Measurements from ENCODE around the gene MCM9.

DNA sequence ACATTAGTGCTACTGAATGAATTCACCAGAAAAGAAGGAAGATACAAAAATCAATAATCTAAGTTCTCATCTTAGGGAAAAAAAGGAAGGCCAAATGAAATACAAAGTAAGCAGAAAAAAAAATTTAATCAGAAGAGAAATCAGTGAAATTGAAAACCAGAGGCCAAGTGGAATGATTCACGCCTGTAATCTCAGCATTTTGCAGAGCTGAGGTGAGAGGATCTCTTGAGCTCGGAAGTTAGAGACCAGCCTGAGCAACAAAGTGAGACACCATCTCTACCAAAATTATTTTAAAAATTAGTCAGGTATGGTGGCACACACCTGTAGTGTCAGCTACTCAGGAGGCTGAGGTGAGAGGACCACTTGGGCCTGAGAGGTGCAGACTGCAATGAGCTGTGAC, 62.2 kb downstream of the MCM9 start:
- TF ChIP-seq, protein P1, sequence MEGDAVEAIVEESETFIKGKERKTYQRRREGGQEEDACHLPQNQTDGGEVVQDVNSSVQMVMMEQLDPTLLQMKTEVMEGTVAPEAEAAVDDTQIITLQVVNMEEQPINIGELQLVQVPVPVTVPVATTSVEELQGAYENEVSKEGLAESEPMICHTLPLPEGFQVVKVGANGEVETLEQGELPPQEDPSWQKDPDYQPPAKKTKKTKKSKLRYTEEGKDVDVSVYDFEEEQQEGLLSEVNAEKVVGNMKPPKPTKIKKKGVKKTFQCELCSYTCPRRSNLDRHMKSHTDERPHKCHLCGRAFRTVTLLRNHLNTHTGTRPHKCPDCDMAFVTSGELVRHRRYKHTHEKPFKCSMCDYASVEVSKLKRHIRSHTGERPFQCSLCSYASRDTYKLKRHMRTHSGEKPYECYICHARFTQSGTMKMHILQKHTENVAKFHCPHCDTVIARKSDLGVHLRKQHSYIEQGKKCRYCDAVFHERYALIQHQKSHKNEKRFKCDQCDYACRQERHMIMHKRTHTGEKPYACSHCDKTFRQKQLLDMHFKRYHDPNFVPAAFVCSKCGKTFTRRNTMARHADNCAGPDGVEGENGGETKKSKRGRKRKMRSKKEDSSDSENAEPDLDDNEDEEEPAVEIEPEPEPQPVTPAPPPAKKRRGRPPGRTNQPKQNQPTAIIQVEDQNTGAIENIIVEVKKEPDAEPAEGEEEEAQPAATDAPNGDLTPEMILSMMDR (IDR thresholded peaks at IDR 0.05), result no peak
- TF ChIP-seq CBFB (CRISPR knock-in tag; IDR thresholded peaks at IDR 0.05; ENCODE audit: low read depth) (no peak), TEAD4 (CRISPR knock-in tag; IDR thresholded peaks at IDR 0.05) (no peak), KAT7 (CRISPR knock-in tag; IDR thresholded peaks at IDR 0.05; ENCODE audit: borderline replicate concordance) (no peak), JUN (CRISPR knock-in tag; IDR thresholded peaks at IDR 0.05) (no peak), SP1 (CRISPR knock-in tag; conservative IDR thresholded peaks at IDR 0.05) (no peak), NR2C2 (CRISPR knock-in tag; IDR thresholded peaks at IDR 0.05) (no peak)
- TF ChIP-seq, protein P2, sequence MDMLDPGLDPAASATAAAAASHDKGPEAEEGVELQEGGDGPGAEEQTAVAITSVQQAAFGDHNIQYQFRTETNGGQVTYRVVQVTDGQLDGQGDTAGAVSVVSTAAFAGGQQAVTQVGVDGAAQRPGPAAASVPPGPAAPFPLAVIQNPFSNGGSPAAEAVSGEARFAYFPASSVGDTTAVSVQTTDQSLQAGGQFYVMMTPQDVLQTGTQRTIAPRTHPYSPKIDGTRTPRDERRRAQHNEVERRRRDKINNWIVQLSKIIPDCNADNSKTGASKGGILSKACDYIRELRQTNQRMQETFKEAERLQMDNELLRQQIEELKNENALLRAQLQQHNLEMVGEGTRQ (CRISPR knock-in tag; IDR thresholded peaks at IDR 0.05), result no peak
- TF ChIP-seq, protein P3, sequence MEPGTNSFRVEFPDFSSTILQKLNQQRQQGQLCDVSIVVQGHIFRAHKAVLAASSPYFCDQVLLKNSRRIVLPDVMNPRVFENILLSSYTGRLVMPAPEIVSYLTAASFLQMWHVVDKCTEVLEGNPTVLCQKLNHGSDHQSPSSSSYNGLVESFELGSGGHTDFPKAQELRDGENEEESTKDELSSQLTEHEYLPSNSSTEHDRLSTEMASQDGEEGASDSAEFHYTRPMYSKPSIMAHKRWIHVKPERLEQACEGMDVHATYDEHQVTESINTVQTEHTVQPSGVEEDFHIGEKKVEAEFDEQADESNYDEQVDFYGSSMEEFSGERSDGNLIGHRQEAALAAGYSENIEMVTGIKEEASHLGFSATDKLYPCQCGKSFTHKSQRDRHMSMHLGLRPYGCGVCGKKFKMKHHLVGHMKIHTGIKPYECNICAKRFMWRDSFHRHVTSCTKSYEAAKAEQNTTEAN (CRISPR knock-in tag; IDR thresholded peaks at IDR 0.05), result no peak
- TF ChIP-seq, protein P4, sequence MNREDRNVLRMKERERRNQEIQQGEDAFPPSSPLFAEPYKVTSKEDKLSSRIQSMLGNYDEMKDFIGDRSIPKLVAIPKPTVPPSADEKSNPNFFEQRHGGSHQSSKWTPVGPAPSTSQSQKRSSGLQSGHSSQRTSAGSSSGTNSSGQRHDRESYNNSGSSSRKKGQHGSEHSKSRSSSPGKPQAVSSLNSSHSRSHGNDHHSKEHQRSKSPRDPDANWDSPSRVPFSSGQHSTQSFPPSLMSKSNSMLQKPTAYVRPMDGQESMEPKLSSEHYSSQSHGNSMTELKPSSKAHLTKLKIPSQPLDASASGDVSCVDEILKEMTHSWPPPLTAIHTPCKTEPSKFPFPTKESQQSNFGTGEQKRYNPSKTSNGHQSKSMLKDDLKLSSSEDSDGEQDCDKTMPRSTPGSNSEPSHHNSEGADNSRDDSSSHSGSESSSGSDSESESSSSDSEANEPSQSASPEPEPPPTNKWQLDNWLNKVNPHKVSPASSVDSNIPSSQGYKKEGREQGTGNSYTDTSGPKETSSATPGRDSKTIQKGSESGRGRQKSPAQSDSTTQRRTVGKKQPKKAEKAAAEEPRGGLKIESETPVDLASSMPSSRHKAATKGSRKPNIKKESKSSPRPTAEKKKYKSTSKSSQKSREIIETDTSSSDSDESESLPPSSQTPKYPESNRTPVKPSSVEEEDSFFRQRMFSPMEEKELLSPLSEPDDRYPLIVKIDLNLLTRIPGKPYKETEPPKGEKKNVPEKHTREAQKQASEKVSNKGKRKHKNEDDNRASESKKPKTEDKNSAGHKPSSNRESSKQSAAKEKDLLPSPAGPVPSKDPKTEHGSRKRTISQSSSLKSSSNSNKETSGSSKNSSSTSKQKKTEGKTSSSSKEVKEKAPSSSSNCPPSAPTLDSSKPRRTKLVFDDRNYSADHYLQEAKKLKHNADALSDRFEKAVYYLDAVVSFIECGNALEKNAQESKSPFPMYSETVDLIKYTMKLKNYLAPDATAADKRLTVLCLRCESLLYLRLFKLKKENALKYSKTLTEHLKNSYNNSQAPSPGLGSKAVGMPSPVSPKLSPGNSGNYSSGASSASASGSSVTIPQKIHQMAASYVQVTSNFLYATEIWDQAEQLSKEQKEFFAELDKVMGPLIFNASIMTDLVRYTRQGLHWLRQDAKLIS (CRISPR knock-in tag; IDR thresholded peaks at IDR 0.05; ENCODE audit: borderline replicate concordance), result no peak
- TF ChIP-seq, protein P5, sequence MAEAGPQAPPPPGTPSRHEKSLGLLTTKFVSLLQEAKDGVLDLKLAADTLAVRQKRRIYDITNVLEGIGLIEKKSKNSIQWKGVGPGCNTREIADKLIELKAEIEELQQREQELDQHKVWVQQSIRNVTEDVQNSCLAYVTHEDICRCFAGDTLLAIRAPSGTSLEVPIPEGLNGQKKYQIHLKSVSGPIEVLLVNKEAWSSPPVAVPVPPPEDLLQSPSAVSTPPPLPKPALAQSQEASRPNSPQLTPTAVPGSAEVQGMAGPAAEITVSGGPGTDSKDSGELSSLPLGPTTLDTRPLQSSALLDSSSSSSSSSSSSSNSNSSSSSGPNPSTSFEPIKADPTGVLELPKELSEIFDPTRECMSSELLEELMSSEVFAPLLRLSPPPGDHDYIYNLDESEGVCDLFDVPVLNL (CRISPR knock-in tag; IDR thresholded peaks at IDR 0.05; ENCODE audit: borderline replicate concordance, low read depth), result no peak
- TF ChIP-seq, protein P6, sequence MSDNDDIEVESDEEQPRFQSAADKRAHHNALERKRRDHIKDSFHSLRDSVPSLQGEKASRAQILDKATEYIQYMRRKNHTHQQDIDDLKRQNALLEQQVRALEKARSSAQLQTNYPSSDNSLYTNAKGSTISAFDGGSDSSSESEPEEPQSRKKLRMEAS (CRISPR knock-in tag; IDR thresholded peaks at IDR 0.05), result no peak

Measured in WTC11 (cell line).